Neural progenitor cell (in vitro differentiated cells): Measurements from ENCODE around the gene ATXN1. TPM values are rescaled to one million over a fixed set of nuclear protein-coding genes. Genes with fewer than 3 reads are reported as not detected.

Experiments used
- DNase-seq: peaks from one replicate; pipeline ENCODE4 v3.0.0-alpha.2; 2016; ENCODE audit warnings: low spot score
- H2AFZ ChIP-seq: fragments of 200-600 bp; sonication (generic); replicated peaks from 2 replicates; pipeline ENCODE4 v1.6.1; 2016; ENCODE audit warnings: antibody characterized with exemption
- H3F3A ChIP-seq: fragments of 200-600 bp; sonication (generic); 2 replicates; pipeline ENCODE4 v1.6.1; 2016; ENCODE audit warnings: antibody characterized with exemption, low read depth
- H3K27ac ChIP-seq: fragments of 200-600 bp; sonication (generic); 2 replicates; pipeline ENCODE4 v1.5.1; 2016; ENCODE audit warnings: mild to moderate bottlenecking
- H3K27me3 ChIP-seq: fragments of 200-600 bp; sonication (generic); 2 replicates; pipeline ENCODE4 v1.6.1; 2016; ENCODE audit warnings: mild to moderate bottlenecking, moderate library complexity
- H3K36me3 ChIP-seq: fragments of 200-600 bp; sonication (generic); 2 replicates; pipeline ENCODE4 v1.5.1; 2016
- H3K4me1 ChIP-seq: fragments of 200-600 bp; sonication (generic); 2 replicates; pipeline ENCODE4 v1.6.1; 2016; ENCODE audit warnings: mixed run types
- H3K4me2 ChIP-seq: fragments of 200-600 bp; sonication (generic); 2 replicates; pipeline ENCODE4 v1.6.1; 2016
- H3K4me3 ChIP-seq: fragments of 200-600 bp; sonication (generic); 2 replicates; pipeline ENCODE4 v1.5.1; 2016
- H3K79me2 ChIP-seq: fragments of 200-600 bp; sonication (generic); 2 replicates; pipeline ENCODE4 v1.6.1; 2016; ENCODE audit warnings: low read depth
- H3K9ac ChIP-seq: fragments of 200-600 bp; sonication (generic); 2 replicates; pipeline ENCODE4 v1.6.1; 2016
- H3K9me3 ChIP-seq: fragments of 200-600 bp; sonication (generic); 2 replicates; pipeline ENCODE4 v1.5.1; 2016; ENCODE audit warnings: low read depth
- H4K20me1 ChIP-seq: fragments of 200-600 bp; sonication (generic); 2 replicates; pipeline ENCODE4 v1.6.1; 2016; ENCODE audit warnings: low read depth
- H3K27ac Mint-ChIP-seq: 3 replicates; pipeline ENCODE4 v1.8.0; 2021; ENCODE audit warnings: mixed read lengths
- H3K27me3 Mint-ChIP-seq: 2 replicates; pipeline ENCODE4 v1.8.0; 2022; ENCODE audit warnings: low read depth, mild to moderate bottlenecking, inconsistent platforms, moderate library complexity, mixed read lengths; ENCODE audit not compliant: insufficient read depth
- H3K36me3 Mint-ChIP-seq: 3 replicates; pipeline ENCODE4 v1.8.0; 2021; ENCODE audit warnings: mixed read lengths
- H3K4me1 Mint-ChIP-seq: 3 replicates; pipeline ENCODE4 v1.8.0; 2021; ENCODE audit warnings: mixed read lengths
- H3K4me3 Mint-ChIP-seq: 3 replicates; pipeline ENCODE4 v1.8.0; 2021; ENCODE audit warnings: mild to moderate bottlenecking, moderate library complexity, mixed read lengths
- H3K9me3 Mint-ChIP-seq: 3 replicates; pipeline ENCODE4 v1.8.0; 2020; ENCODE audit warnings: mixed read lengths
- EZH2 ChIP-seq: fragments of 200-600 bp; sonication (generic); IDR thresholded peaks from 2 replicates; pipeline ENCODE4 v1.6.1; 2017; ENCODE audit warnings: antibody characterized with exemption, mild to moderate bottlenecking, moderate library complexity
- EZH2phosphoT487 ChIP-seq: fragments of 200-600 bp; sonication (generic); IDR thresholded peaks from 2 replicates; pipeline ENCODE4 v1.6.1; 2017; ENCODE audit warnings: antibody characterized with exemption
- total RNA-seq: library from RNA; depleted of rRNA; stranded (reverse); fragments of >200 nt; gene quantifications from 2 replicates; pipeline ENCODE4 v1.2.3, GENCODE V29; 2015; ENCODE audit warnings: low replicate concordance
- TF ChIP-seq, protein P1 (sequence below): fragments of 200-600 bp; sonication (generic); IDR thresholded peaks from 2 replicates; pipeline ENCODE4 v1.5.1; 2017; ENCODE audit warnings: antibody characterized with exemption, mild to moderate bottlenecking

Gene ATXN1
- total RNA-seq, 1 donor from 2014 or later, result 3.6 TPM

DNA sequence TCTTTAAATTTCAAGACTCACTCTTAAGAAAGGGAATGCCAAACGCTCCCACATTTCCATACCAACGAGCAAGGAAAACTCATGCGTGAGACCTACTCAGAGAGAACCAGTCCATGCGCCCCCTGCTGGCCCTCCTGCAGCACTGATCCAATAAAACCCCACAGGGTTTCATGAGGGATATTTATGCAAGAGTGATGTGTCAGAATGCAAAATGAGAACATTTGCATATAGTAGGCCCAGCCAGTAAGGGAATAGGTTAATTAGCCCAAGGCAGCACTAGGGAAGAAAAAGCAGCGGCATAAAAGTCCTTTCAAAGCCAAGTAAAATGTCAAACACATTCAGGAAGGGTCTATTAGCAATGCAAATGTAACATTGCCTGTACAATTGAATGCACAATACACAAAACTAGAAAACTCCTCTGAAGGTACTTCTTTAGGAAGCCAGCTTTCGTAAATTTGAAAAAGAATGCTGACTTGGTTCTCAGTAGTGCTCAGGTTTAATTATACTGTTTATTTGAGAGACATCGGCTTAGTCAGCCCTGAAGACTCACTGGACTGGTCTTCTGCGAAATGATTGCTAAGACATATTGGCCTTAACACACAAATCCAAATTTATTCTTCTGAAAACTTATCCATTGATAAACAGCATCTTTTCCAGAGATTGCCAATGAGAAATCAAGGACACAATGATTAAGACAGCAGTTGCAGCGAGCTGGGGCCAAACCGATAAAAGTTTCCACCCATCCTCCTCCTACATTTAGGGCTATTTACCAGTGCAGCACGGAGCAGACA lies 429.7 kb downstream of the ATXN1 start:
- Histone ChIP-seq H3K9ac (no peak overlapping the region), H3K9me3 (no peaks in the 10 kb centered on the region), H3K79me2 (no peaks in the 10 kb centered on the region), H3K27ac (no peak overlapping the region), H3K4me3 (peak overlapping the region; percentile 7), H2AFZ (peak overlapping the region; percentile 93), H3K4me1 (peaks cover 10% of the 10 kb centered on the region), H3F3A (peaks cover 9% of the 10 kb centered on the region), H3K4me2 (peak overlapping the region; percentile 68), H4K20me1 (no peaks in the 10 kb centered on the region), H3K36me3 (no peaks in the 10 kb centered on the region), H3K27me3 (no peaks in the 10 kb centered on the region)
- Mint-ChIP-seq H3K4me1 (peaks cover 9% of the 10 kb centered on the region), H3K9me3 (no peaks in the 10 kb centered on the region), H3K27ac (no peak overlapping the region), H3K36me3 (no peaks in the 10 kb centered on the region), H3K4me3 (no peak overlapping the region), H3K27me3 (peaks cover 7% of the 10 kb centered on the region)
- DNase-seq, result peak; percentile 77
- TF ChIP-seq, protein P1, sequence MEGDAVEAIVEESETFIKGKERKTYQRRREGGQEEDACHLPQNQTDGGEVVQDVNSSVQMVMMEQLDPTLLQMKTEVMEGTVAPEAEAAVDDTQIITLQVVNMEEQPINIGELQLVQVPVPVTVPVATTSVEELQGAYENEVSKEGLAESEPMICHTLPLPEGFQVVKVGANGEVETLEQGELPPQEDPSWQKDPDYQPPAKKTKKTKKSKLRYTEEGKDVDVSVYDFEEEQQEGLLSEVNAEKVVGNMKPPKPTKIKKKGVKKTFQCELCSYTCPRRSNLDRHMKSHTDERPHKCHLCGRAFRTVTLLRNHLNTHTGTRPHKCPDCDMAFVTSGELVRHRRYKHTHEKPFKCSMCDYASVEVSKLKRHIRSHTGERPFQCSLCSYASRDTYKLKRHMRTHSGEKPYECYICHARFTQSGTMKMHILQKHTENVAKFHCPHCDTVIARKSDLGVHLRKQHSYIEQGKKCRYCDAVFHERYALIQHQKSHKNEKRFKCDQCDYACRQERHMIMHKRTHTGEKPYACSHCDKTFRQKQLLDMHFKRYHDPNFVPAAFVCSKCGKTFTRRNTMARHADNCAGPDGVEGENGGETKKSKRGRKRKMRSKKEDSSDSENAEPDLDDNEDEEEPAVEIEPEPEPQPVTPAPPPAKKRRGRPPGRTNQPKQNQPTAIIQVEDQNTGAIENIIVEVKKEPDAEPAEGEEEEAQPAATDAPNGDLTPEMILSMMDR, result peak; percentile 99
- TF ChIP-seq EZH2, result no peak

DNA sequence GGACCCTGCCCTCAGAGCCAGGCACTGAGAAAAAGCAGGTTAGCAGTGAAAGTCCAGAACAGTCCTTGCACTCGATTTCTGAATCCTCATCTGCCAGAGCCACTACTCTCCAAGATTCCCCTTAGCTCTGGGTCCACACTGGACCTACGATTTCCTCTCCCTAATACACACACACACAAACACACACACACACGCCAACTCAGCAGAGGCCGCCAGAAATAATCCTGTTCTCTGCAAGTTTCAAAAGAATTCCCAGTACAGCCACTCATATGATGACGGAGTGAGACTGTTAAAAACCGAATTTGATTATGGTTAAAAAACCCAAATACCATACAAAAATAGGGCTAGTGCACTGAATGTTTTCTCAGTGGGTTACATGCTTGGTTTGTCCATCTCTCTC lies 432.0 kb downstream of the ATXN1 start:
- Histone ChIP-seq H3K4me2 (no peak overlapping the region), H3K27me3 (no peaks in the 10 kb centered on the region), H3K4me3 (no peak overlapping the region), H3F3A (peaks cover 9% of the 10 kb centered on the region), H4K20me1 (no peaks in the 10 kb centered on the region), H3K4me1 (peaks cover 15% of the 10 kb centered on the region), H2AFZ (no peak overlapping the region), H3K79me2 (no peaks in the 10 kb centered on the region), H3K9ac (no peak overlapping the region), H3K36me3 (no peaks in the 10 kb centered on the region), H3K9me3 (no peaks in the 10 kb centered on the region), H3K27ac (no peak overlapping the region)
- H3K9me3 Mint-ChIP-seq, result peaks cover 11% of the 10 kb centered on the region
- H3K4me3 Mint-ChIP-seq, result no peak overlapping the region
- peaks cover 3% of the 10 kb centered on the region for H3K36me3 Mint-ChIP-seq
- TF ChIP-seq EZH2, result no peak
- TF ChIP-seq, protein P1, result no peak
- TF ChIP-seq EZH2phosphoT487, result no peak
- no peak overlapping the region for H3K27ac Mint-ChIP-seq
- no peak for DNase-seq
- no peaks in the 10 kb centered on the region for H3K27me3 Mint-ChIP-seq
- H3K4me1 Mint-ChIP-seq, result peaks cover 17% of the 10 kb centered on the region

DNA sequence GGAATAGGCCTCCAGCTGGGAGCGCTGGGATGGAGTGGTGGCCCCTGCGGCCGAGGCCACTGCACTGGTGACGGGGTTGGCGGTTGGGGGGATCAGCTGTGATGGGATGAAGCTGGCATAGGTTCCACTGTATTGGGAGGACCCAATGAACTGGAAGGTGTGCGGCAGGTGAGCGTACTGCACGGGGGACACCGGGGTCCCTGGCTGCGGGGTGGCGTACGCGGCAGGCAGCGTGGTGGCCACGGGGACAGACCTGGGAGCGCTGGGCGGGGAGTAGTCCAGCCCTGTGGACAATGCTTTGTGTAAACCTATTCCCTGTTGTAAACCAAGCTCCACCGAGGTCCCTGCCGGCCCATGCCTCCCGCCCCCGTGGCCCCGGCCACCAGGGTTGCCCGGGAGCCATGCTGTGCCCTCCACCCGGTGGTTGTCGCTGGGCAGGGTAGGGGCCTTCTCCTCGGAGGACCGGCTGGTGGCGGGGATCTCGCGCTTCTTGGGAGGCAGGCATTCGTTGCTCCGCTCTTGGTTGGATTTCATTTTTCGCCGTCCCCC lies 433.4 kb downstream of the ATXN1 start:
- Histone ChIP-seq H2AFZ (no peak overlapping the region), H4K20me1 (no peaks in the 10 kb centered on the region), H3K4me3 (no peak overlapping the region), H3K27me3 (no peaks in the 10 kb centered on the region), H3K36me3 (no peaks in the 10 kb centered on the region), H3K27ac (no peak overlapping the region), H3K4me2 (no peak overlapping the region), H3K4me1 (peaks cover 15% of the 10 kb centered on the region), H3K9me3 (no peaks in the 10 kb centered on the region), H3K9ac (no peak overlapping the region), H3F3A (peaks cover 9% of the 10 kb centered on the region), H3K79me2 (no peaks in the 10 kb centered on the region)
- Mint-ChIP-seq H3K4me3 (no peak overlapping the region), H3K27me3 (no peaks in the 10 kb centered on the region), H3K36me3 (peaks cover 3% of the 10 kb centered on the region), H3K9me3 (peaks cover 11% of the 10 kb centered on the region), H3K4me1 (peaks cover 22% of the 10 kb centered on the region), H3K27ac (peak overlapping the region; percentile 61)
- DNase-seq, result no peak
- TF ChIP-seq EZH2phosphoT487, result no peak
- TF ChIP-seq, protein P1, result no peak
- TF ChIP-seq EZH2, result no peak
